SKM-1 (cell line): Measurements from ENCODE around the gene FMO5.

Source experiments
- DNase-seq: peaks from one replicate; lab custom pipeline; 2025; ENCODE audit not compliant: unreplicated experiment; lab: John Stamatoyannopoulos, UW

Gene FMO5

DNA sequence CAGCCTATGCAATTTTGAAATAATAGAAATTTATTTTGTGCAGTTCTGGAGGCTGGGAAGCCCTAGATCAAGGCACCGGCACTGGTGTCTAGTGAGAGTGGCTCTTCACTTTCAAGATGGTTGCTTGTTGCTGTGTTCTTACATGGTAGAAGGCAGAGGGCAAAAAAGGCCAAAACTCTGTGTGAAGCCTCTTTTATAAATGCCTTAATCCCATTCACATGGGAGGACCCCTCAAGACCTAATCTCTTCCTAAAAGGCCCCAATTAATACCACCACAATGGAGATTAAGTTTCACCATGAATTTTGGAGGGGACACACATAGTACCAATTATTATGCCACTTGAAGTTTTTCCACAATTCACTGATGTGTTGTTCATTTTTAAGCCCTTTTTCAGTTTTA, 73.9 kb downstream of the FMO5 start:
- no peak for DNase-seq

DNA sequence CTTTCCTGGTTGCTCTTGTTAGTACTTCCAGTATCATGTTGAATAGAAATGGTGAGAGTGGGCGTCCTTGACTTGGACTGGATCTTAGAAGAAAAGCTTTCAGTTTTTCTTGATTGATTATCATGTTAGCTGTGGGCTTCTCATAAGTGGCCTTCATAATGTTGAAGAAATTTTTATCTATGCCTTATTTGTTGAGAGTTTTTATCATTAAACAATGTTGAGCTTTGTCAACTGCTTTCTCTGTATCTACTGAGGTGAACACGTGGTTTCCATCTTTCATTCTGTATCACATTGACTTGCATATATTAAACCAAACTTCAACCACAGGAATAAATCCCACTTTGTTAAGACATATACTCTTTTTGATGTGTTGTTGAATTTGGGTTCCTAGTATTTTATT, 82.3 kb downstream of the FMO5 start:
- no peak for DNase-seq
